GM18870 (cell line): ENCODE results near the gene ZNF511.

Experiments used
- ATAC-seq: cut with Tn5 transposase; IDR thresholded peaks from one replicate; pipeline ENCODE4 v1.9.1; 2021; ENCODE audit warnings: moderate library complexity; ENCODE audit not compliant: unreplicated experiment

The ZNF511 gene

DNA sequence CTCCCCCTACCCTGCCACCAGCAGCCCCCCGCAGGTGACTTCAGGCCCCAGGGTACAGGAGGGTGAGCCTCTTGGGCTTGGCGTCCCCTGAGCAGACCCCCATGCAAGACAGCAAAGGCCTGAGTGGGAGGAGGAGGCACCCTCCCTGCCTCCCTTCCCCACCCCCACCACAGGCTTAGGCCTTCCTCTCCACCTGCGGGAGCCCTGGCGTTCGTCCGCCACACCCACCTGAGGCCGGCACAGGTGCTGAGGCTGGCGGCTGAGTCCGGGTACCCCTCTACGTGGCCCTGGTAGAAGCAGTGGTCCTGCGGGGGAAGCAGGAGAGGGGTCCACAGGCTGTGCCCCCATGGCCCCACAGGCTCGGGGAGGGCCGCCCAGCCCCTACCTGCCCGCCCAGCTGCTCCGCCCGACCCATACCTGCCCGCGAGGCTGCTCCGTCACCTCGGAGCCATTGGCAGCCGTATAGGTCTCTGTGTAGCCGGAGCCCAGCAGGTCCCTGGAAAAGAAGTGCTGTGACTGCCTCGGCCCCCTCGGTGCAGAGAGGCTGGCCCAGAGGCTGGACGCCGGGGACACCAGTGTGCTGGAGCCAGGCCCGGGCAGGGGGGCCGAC lies 35.1 kb upstream of the ZNF511 start:
- ATAC-seq: no peak

DNA sequence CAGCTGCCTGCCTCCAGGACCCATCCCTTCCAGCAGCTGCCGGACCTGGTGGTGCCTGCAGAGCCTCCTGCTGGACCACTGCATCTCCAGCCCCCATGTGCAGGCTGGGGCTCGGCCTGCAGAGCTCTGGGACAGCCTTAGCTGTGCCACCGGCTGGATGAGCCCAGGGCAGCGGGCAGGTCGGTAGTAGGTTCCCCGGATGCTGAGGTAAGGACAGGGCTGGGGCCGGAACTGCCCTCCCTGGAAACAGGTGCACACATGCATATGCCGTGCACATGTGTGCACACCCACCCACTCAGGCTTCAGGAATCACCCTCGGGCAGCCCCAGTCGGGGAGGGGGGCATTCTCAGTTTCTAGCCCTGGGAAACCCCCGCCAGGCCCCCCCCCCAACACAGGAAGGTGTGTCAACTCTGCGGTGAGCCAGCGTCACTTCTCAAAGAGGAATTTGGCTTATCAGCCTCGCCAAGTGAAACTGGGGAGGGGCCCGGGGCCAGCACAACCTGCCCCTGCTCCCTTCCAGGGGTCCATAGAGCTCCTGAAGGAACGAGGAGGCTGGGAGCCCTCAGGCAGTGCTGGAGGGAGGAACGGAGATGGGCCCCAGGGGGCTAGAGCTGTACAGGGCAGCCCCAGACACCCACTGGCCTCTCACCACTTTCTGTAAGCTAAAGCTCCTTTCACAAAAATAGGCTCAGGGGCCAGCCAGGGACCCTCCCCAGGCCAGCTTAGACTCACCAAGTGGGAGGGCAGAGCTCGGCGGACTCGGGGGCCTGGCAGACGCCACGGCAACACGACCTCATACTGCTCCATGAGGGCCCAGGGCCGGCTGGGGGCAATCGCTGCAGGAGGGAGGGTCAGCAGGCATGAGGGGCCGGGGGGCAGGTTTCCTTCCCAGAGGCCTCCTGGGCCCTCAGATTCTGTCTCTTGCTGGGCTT lies 33.7 kb upstream of the ZNF511 start:
- ATAC-seq: peak; percentile 51

DNA sequence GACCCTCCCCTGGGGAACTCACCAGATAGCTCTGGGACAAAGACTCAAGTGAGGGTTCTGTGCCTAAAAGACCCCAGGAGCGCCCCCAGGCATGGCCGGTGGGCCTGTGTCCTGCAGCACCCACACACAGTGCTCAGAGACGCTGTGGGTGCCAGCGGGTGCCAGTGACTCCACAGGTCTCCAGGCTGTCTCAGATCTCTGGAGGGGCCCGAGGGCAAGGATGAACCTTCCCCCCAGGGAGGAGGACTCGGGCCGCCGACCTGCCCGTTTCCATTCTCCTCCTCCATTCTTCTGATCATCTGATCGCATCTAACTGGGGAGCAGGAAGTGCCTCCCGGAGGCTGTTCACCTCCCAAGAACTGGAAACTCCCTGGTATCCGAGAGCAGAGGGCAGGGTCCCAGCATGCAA lies 33.0 kb upstream of the ZNF511 start:
- peak; percentile 29 for ATAC-seq

DNA sequence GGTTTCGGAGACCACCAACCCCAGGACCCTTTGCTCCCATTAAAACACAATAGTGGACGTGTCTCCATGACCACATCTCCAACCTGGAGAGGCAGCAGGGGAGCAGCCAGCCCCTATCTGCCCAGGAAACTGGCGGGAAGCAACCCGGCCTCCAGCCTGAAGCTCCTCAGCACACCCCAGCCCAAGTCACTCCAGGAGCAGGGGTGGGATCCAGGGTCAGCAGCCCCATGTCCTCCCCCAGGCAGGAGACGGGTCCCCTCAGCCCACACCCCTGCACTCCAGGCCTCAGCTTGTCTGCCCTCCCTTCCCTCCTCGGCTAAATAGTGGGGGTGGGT lies 32.6 kb upstream of the ZNF511 start:
- no peak for ATAC-seq

DNA sequence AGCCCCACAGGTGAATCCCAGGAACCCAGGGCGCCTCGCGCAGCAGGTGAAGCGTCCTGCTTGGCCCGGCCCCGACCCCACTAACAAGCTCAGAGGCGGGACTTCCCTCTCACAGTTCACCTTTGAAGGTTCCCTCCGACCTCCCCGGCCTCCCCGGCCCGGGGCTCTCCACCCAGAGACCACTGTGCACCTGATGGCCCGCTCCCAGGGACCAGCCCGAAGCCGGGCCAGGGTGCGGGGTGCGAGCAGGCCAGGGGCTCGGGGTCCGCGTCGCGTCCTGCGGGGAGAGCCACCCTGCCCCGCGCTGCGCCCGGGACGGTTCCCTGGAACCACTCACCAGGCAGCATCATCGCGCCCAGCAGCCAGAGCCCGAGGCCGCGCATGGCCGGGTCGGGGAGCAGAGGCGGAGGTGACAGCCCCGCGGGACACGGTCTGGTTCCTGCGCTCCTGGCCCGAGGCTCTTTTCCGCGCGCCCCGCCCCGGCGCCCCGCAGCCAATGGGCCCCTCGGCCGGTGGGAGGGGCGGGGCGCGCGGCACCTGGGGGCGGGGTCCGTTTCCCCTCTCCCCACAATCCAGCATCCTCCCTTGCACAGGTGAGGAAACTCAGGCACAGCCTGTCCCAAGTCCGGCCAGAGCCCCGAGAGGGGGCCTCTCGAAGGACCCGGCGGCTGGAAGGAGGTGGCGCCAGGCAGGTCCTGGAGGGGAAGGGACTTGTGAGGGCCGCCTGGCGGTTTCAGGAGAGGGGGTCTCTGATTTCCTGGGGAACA lies 32.1 kb upstream of the ZNF511 start, which contains the start of gene ADAM8:
TSS of gene ADAM8 (minus strand) at position 434 of the 767 bp plus-strand sequence. CDS start at position 383, 51 bp downstream.
- no peak for ATAC-seq

DNA sequence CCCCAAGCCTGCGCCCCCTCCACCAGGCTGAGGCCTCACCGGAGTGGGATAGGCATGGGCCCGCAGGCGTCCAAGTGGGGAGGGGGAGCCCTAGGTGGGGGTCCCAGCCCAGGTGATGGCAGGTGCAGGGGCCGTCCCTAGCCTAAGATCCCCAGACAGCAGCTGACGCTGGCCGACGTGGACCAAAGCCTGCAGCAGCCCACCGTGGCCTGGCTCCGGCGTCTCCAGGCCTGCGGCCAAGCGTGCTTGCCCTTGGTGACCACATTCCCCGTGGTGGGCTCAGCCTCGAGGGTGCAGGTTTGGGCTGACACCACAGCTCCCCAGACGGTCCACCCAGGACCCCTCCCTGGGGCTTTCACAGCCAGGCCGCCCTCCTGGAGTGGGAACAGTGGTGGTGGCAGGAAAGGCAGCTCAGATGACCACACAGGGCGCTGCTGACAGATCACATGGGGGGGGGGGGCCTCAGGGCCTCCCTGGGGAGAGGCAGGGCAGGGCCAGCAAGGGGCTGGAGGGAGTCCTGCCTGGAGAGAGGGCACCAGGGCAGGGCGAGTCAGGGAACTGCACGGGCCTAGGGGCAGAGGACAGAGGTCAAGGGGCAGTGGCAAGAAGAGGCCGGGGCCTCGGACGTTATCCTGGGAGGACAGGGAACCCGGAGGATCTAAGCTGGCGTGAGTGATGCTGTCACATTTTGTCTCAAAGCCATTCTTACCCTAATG lies 31.3 kb upstream of the ZNF511 start:
- ATAC-seq: no peak

DNA sequence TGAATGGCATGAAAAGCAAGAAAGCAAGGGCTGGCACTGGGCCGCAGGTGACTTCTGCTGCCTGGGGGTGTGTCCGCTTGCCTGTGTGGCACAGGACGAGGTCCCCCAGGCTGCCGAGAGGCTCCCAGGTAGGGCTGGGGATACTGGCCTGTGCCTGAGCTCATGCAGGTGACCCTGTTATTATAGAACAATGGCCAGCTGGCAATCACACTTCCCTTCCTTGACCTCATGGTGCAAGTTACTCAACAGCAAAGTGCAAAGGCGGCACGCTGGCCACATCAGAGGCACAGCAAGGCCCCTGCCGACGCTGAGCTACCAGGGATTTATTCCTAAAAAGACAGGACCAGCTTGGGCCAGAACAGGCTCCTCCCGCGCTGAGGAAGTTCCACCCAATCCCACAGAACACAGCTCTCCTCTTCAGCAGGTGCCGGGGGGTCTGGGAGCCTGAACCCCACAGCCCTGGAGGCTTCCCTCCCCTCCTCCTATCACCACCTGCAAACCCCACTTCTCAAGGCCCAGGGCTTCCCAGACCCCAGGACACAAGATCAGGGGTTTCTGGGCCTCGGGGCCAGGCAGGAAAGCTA lies 30.6 kb upstream of the ZNF511 start:
- ATAC-seq: no peak

DNA sequence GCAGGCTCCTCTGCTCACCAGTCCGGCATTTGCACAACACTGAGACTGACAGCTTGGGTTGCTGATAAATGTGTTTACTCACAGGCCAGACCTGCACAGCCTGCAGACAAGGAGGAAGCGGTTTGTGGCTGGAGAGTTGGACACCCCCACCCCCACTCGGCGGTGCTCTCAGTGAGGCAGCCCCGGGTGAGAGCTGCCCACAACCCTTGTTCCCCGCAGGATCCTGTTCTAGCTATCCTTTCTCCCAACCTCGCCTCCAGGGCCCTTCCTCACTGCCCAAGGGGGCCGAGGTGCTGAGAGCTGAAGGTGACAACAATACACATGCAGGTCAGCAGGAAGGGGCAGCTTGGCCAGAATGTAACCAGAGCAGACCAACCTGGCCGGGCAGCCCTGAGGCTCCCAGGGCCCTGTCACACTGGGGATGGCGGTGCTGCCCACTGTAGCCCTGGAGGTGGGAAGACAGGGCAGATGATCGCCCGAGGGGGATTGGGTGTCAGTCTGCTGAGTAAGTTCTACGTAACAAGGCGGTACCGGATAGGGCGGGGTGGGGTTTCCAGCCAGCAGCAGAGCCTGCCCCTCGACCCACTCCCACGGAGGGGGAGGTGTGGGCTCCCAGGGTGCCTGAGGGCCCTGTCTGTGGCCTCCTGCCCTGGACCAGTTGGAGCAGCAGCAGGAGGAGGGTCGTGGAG lies 30.0 kb upstream of the ZNF511 start:
- ATAC-seq: peak; percentile 36

DNA sequence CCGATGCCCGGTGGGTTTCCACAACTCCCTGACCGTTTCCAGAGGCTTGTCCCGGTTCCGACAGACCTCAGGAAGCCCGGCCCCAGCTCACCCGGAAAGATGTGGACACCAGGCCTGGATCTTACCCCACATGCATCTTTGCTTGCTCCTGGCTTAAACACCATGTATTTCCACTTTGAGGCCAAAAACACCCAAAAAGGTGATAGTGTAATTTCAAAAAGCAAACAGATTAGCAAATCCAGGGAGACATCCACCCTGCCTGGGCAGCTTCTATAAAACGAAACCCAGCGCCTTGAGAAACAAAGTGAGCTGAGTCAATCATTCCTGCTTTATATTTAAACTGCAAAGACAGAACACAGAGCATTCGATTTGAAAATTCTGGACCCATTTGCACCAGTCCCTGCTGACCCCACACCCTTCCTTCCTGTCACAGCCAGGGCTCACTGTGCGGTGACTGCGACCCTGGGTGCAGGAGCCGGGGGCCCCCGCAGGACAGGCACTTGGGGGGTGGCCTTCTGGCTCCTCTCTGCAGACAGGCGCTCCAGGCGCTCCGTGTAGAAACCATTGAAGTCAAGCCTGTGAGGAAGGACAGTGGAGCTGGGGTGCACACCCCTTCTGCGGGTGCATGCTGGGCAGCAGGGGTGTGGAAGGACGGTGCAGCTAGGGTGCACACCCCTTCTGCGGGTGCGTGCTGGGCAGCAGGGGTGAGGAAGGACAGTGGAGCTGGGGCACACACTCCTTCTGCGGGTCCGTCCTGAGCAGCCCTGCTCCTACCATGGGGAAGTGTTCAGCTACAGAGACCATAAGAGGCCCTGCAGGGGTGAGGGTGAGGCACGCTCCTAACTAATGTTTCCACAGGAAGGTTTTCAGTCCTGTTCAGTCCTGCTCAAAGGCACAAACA lies 29.1 kb upstream of the ZNF511 start:
- no peak for ATAC-seq

DNA sequence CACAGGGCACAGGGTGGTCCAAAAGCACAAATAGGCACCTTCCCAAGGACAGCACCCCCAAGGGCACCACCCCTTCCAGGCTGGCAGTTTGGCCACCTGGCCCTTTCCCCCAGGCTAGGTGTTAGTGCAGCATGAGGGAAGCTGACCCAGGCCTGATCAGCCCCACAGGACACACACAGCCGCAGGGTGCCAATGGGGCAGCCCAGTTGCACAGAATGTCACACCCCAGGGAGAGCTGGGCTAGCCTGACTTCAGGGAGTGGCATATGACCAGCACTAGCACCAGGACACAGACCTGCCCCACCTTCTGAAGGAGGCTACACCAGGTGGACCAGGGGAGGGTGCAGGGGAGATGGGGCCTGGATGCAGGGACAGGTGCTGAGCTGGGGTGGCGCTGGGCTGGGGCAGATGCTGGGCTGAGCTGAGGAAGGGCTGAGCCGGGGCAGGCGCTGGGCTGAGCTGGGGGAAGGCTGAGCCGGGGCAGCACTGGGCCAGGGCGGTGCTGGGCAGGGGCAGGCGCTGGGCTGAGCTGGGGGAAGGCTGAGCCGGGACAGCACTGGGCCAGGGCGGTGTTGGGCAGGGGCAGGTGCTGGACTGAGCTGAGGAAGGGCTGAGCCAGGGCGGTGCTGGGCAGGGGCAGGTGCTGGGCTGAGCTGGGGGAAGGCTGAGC lies 28.2 kb upstream of the ZNF511 start:
- ATAC-seq: no peak

DNA sequence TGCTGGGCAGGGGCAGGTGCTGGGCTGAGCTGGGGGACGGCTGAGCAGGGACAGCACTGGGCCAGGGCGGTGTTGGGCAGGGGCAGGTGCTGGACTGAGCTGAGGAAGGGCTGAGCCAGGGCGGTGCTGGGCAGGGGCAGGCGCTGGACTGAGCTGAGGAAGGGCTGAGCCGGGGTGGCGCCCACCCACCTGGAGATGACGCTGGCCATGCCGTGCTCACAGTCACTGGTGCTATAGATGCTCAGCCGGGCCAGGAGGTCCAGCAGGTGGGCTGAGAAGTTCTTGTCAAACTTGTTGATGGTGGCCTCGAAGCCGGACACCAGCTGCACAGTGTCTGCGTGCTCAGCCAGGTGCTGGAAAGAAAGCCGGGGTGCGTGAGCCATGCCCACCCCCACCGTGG lies 27.6 kb upstream of the ZNF511 start:
- ATAC-seq: no peak

DNA sequence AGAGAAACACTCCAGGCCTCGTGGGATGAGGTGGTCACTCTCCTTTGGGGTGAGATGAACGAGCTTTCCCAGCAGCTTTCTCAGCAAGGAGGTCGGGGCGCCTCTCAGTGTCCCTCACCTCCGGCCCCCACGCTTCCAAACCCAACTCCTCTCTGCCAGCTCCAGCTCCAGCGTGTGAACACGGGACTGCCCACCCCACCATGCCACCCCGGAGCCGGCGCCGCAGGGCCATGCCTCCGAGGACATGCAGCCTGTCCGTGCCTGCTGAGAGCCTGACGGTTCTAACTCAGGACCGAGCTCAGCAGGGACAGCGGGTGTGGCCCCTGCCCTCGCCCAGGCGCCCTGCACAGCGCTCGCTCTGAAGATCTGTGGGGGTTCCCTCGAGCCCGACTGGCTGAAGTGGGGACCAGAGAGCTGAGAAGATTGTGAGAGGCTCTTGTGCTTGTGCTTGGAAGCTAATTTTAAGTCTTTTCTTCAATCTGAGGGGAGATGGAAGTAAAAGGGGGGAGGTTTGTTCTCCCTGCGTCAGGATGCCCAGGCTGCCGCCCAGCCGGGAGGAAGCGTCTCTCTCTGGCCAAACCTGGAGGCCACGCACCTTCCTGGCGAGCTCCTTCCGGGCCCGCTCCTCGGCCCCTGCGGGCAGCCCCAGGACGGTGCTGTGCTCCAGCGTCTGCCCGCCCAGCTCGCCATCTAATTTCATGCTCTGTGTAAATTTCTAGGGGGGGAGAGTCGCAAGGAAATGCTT lies 26.9 kb upstream of the ZNF511 start:
- ATAC-seq: no peak

DNA sequence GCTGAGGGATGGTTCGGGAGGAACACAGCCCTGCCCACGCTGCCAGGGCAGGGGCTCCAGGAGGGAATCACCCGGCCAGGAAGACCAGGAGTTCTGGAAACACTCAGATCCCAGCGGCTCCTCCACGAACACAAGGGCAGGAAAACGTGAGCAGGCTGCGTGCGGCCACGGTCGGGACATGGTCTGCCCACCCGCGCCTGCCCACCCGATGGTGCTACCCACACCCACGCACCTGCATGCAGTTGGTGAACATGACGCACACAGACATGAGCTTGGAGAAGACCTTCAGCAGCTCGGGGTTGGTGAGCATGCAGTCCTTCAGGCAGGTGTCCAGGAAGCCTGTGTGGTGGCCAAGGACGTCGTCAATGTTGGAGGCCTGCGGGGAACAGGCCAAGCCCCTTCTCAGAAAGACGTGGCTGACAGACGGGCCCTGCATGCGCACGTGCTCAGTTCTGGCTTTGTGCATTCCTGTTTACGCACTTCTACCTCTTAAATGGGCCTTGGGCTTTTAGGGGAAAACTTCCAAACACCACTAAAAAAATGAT lies 25.8 kb upstream of the ZNF511 start:
- ATAC-seq: no peak

DNA sequence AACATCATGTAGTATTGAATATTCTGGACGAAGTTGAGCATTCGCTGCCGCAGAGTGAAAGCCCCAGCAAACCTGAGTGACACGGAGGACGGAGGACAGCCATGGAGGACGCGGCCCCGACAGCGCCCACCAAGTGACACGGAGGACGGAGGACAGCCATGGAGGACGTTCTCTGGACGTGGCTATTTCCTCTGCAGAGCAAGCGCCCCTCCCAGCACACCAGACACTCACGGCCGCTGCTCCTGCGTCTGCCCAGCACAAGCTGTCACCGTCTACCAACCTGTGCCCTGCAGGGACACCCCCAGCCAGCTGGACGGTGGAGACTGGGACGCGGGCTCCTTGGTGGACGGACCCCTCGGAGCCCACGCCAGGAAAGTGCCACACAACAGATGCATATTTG lies 24.8 kb upstream of the ZNF511 start:
- ATAC-seq: no peak

DNA sequence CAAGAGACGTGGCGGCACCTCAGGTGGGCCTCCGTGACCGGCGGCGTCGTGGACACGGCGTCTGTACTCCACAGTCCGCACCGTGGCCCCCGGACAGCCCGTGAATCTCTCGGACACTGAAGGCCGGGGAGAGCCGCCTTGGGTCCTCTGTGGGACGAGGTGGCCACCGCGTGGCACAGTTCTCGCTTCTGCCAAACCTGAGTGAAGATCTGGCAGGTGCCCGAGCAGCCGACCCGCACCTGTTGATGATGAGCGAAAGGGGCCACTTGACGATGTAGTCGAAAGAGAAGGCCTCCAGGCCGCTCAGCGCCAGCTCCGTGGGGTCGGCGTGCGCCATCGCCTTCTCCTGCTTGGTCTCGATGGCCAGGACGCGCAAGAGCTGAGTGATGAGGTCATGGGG lies 23.5 kb upstream of the ZNF511 start:
- ATAC-seq: no peak

DNA sequence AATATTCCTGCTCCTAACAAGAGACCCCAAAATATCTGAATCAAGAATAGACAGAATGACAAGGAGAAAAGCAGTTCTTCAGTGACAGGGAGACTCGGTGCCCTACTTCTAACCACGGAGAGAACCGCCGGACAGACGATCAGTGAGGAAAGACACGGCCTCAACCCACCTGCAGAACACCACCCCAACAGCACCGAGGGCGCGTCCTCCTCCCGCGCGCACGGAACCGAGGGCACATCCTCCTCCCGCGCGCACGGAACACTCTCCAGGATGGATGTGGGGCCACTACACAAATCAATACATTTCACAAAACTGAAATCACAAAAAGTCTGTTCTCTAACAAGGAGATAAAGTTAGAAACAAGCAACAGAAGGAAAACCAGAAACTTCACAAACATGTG lies 22.3 kb upstream of the ZNF511 start:
- ATAC-seq: no peak

DNA sequence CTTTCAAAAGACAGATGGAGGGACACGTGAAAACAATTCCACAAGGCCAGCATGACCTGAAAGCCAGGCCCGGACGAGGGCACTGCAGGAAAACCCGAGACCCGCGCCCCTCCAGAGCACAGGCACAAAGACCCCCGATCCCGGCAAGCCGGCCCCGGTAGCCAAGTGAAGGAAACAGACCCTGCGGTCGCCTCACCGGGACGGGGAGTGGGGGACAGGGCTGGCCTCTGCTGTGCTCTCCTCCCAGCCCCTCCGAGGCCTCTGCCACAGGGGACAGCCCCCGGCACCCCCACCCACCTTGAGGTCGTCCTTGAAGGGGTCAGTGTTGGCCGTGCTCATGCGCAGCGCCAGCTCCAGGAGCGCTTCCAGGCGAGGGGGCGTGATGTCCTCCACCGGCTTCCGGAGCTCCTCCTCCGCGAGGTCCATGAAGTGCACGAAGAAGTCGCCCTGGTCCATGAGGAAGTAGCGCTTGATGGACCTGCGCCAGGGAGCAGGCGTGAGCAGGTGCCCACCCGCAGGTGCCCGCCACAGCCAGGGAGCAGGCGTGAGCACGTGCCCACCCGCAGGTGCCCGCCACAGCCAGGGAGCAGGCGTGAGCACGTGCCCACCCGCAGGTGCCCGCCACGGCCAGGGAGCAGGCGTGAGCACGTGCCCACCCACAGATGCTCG lies 20.7 kb upstream of the ZNF511 start:
- no peak for ATAC-seq
